ENCODE data around the gene CDHR1. TPM values are rescaled to one million over a fixed set of nuclear protein-coding genes. Genes with fewer than 3 reads are reported as not detected.
A peak's percentile ranks its signal among the peaks of the same experiment; 100 is the strongest.

CDHR1 gene
- total RNA-seq, 1 experiment from 2014 or later, result not detected

GRCh38 chr10:84267503-84268126, 73.3 kb downstream of the CDHR1 start:
- peaks cover 18% of the 10 kb centered on the region for H3K4me1 Mint-ChIP-seq (ENCODE audit: insufficient read depth, unreplicated experiment)
- H3K9me3 Mint-ChIP-seq (ENCODE audit: unreplicated experiment), result no peaks in the 10 kb centered on the region
- peak overlapping the region; percentile 33 for H3K27ac Mint-ChIP-seq (ENCODE audit: low read depth, unreplicated experiment)
- peaks cover 10% of the 10 kb centered on the region for H3K27me3 Mint-ChIP-seq (ENCODE audit: insufficient read depth, unreplicated experiment)
- intact Hi-C loops (cut with micrococcal nuclease), result loop anchor here (5.0 to 10.0 kb wide), 2 partner anchors 60 to 477 kb away; partner anchors contain the start of gene CCSER2
- ChIA-PET CTCF (interaction anchor here (0.6 to 8.5 kb wide), 8 partner anchors 85 to 272 kb away, joined by 3 to 164 read pairs (median 4); no protein-coding TSS in a partner anchor), POLR2A (no interaction called here)
- H3K36me3 Mint-ChIP-seq (ENCODE audit: insufficient read depth, unreplicated experiment), result no peaks in the 10 kb centered on the region
- TF ChIP-seq CTCF (IDR thresholded peaks at IDR 0.05; ENCODE audit: unreplicated experiment), result peak; percentile 45
- DNase-seq (ENCODE audit: unreplicated experiment), result peak; percentile 36
- no peak overlapping the region for H3K4me3 Mint-ChIP-seq (ENCODE audit: unreplicated experiment)
- no TSS peak for BruUV-seq (replicated peaks)

GRCh38 chr10:84269162-84269561, 74.8 kb downstream of the CDHR1 start:
- Mint-ChIP-seq H3K4me1 (ENCODE audit: insufficient read depth, unreplicated experiment) (peaks cover 18% of the 10 kb centered on the region), H3K4me3 (ENCODE audit: unreplicated experiment) (no peak overlapping the region), H3K27ac (ENCODE audit: low read depth, unreplicated experiment) (no peak overlapping the region), H3K27me3 (ENCODE audit: insufficient read depth, unreplicated experiment) (no peaks in the 10 kb centered on the region), H3K36me3 (ENCODE audit: insufficient read depth, unreplicated experiment) (no peaks in the 10 kb centered on the region), H3K9me3 (ENCODE audit: unreplicated experiment) (no peaks in the 10 kb centered on the region)
- ChIA-PET POLR2A (interaction anchor here (0.6 kb wide), 1 partner anchor 48 kb away, joined by 4 read pairs; no protein-coding TSS in a partner anchor), CTCF (interaction anchor here (0.5 to 8.5 kb wide), 6 partner anchors 40 to 345 kb away, joined by 3 to 164 read pairs (median 4); no protein-coding TSS in a partner anchor)
- TF ChIP-seq CTCF (IDR thresholded peaks at IDR 0.05; ENCODE audit: unreplicated experiment), result no peak
- intact Hi-C loops (cut with micrococcal nuclease), result loop anchor here (5.0 to 10.0 kb wide), 2 partner anchors 58 to 476 kb away; partner anchors contain the start of gene CCSER2
- no peak for DNase-seq (ENCODE audit: unreplicated experiment)
- BruUV-seq (replicated peaks), result TSS peak; percentile 71

Other genes with a start within 250 kb of the CDHR1 start
- gene GHITM, start 55.0 kb upstream of the CDHR1 start, total RNA-seq (2022), result 272 and 389 TPM in 2 replicates
- gene GPR15LG, start 20.7 kb upstream of the CDHR1 start, total RNA-seq (2022), result not detected in 2 replicates
- not detected in 2 replicates for gene LRIT2, start 31.0 kb downstream of the CDHR1 start, total RNA-seq (2022)
- not detected in 2 replicates for gene LRIT1, start 47.0 kb downstream of the CDHR1 start, total RNA-seq (2022)
- gene RGR, start 50.5 kb downstream of the CDHR1 start, total RNA-seq (2022), result not detected in 2 replicates
- gene CCSER2, start 134.1 kb downstream of the CDHR1 start, total RNA-seq (2022), result 62.2 and 70.0 TPM in 2 replicates

Measured in MCF 10A (cell line).